VCaP (cell line): Measurements from ENCODE around the gene DYNLT1.
A peak's percentile ranks its signal among the peaks of the same experiment; 100 is the strongest.

ENCODE experiments used
- H3K27ac ChIP-seq: fragments of 450-650 bp; 2 replicates; pipeline ENCODE4 v1.5.1; 2017
- TF ChIP-seq, protein P1 (sequence below): fragments of 450-650 bp; conservative IDR thresholded peaks from 2 replicates; pipeline ENCODE4 v1.5.1; 2017; ENCODE audit warnings: mild to moderate bottlenecking, moderate library complexity

Gene DYNLT1

DNA sequence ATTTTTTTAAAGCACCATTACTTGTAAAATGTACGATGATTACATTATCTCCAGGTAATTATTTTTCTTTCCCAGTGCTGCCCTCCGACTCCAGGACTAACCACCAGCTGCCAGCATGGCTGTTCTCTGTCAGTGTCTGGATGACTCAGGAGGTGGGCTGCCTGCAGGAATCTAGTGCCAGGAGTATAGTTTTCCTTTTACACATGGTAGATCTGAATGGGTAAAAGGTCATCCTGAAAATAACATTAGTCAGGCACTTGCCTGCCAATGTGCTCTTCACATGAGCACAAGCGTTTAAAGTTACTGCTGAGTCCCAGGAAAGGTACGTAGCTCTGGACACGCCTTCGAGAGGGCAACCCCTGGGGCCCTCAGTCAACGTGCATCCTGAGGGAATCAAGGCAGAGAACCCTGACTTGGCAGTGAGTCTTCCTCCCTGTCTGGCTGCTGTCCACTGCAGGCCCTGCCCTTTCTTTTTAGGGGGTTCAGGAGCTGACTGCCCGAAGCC lies 2.4 kb downstream of the DYNLT1 start:
- H3K27ac ChIP-seq = no peak overlapping the region
- TF ChIP-seq, protein P1, sequence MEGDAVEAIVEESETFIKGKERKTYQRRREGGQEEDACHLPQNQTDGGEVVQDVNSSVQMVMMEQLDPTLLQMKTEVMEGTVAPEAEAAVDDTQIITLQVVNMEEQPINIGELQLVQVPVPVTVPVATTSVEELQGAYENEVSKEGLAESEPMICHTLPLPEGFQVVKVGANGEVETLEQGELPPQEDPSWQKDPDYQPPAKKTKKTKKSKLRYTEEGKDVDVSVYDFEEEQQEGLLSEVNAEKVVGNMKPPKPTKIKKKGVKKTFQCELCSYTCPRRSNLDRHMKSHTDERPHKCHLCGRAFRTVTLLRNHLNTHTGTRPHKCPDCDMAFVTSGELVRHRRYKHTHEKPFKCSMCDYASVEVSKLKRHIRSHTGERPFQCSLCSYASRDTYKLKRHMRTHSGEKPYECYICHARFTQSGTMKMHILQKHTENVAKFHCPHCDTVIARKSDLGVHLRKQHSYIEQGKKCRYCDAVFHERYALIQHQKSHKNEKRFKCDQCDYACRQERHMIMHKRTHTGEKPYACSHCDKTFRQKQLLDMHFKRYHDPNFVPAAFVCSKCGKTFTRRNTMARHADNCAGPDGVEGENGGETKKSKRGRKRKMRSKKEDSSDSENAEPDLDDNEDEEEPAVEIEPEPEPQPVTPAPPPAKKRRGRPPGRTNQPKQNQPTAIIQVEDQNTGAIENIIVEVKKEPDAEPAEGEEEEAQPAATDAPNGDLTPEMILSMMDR = no peak

DNA sequence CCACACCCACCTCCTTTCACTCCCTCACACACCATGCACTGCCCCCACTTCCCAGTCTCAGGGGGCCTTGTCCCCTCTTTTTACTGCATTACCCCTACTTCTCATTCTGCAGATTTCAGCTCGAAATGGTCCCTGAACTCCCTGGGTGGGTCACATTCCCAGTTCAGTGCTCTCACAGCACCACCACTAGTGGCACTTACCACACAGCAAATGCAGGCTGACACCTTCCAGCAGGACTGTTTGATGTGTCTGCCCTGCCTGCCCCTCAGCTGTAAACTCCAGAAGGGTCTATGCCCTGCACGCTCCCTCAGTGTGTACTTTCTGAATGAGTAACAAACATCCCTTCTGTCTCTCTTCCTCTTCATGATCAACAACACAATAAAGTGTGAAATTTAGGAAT lies 4.0 kb downstream of the DYNLT1 start:
- H3K27ac ChIP-seq = no peak overlapping the region
- TF ChIP-seq, protein P1 = no peak

DNA sequence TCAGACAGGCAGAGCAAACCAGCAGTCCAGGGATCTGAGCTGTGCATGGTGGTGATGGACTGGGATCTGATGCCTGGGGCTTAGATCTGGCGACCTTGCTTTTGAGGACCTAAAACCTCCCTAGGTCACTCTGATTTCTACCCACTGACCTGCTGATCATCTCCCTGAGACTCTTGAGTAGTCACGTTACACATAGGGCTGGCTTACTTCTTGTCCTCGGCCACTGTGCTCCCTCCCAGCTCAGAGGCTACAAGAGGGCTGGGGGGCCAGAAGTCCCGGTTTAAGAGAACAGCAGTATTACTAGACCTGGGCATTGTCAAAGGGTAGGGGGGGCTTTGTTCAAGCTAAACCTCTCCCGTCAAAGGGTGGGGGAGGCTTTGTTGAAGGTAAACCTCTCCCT lies 5.5 kb downstream of the DYNLT1 start:
- TF ChIP-seq, protein P1 = no peak
- no peak overlapping the region for H3K27ac ChIP-seq

DNA sequence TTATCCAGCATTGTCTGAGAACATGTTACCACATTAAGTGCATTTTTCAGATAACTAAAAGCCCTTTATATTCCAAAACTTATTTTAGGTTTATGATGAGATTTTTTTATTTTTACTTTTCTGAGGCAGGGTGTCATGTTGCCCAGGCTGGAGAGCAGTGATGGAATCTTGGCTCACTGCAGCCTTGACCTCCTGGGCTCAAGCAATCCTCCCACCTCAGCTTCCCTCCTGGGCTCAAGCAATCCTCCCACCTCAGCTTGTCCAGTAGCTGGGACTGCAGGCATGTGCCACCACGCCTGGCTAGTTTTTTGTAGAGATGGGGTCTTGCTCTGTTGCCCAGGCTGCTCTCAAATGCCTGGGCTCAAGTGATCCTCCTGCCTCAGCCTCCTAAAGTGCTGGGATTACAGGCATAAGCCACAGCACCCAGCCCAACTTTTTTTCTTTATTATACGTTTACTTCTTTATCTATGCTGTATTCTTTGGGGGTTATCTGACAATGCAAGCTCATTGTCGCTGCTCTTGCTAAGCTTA lies 6.2 kb downstream of the DYNLT1 start:
- no peak overlapping the region for H3K27ac ChIP-seq
- TF ChIP-seq, protein P1 = no peak

DNA sequence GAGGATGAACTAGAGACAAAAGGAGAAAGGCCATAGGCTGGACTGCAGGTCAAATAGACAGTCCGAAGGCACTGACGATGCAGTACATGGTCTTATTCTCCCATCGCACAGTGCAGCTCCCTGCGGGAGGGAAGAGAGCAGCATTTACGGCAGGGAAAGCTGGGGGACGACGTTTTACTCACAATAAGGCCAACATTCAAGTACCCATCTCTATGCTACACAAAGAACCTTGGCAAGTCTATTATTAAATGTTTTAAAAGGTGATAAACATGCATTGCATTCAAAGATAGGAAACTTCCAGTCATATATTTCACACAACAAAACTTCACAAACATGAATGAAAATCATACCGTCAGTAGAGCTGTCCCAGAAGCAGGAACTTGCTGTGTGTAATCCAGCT lies 7.8 kb downstream of the DYNLT1 start:
- TF ChIP-seq, protein P1 = no peak
- H3K27ac ChIP-seq = no peak overlapping the region

DNA sequence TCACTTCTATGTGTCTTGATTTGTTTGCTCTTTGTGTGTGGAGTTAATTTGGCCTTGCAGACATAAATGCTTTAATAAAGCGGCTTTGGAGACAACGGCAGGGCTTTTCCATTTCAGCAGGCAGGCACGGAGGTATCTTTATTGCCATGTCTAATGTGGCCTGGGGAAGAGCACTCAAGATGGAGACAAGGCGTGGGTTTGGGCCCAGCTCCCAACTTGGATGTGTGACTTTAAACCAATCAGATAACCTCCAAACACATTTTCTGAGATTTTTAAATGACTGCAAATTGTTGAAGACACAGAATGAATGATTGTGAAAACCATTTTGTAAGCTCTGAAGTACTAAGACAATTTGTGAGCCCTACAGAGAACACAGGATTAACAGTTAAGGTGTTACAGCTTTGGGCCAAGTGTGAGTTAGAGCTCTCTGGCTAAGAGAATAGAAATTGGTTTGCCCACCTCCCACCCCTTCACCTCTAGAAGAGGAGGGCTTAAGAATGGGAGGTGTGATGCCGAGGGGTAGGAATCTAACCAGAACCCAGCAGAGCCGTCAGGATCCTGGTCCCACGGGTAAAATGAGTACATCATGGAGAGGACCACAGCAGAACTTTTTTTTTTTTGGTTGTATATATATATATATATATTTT lies 9.0 kb downstream of the DYNLT1 start:
- TF ChIP-seq, protein P1 = no peak
- peak overlapping the region; percentile 50 for H3K27ac ChIP-seq

DNA sequence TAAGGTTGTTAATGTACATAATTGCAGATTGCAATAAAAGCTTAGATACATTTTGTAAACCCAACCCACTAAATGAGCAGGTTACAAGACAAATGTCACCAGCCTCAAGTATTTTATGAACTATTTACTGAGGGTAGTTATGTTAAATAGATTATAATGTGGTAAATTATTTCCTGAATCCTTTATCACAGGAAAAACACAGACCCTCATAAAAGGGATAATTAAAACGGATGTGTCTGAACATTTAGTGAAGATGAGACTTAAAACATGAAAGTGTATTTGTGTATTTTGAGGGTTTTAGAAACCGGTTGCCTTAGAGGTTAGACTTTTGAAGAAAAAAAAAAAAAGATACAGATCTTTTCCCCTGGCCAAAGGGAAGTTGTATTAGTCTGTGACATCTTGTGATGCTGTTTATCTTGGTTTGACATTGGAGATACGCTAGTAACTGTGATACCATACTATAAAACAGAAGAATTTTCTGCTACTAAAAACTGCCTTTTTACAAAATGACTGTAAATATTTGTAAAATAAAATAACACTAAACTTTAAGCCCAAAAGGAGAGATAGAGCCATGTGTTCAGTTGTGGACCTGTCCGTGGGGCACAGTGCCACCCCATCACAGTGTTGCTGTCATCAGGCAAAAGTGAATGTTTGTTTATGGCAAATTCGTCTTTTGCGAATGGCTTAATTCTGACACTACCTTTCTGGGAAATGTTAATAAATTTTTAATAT lies 9.7 kb downstream of the DYNLT1 start:
- peak overlapping the region; percentile 50 for H3K27ac ChIP-seq
- TF ChIP-seq, protein P1 = no peak
